Measurements from ENCODE around the gene FCHO1.

DNA sequence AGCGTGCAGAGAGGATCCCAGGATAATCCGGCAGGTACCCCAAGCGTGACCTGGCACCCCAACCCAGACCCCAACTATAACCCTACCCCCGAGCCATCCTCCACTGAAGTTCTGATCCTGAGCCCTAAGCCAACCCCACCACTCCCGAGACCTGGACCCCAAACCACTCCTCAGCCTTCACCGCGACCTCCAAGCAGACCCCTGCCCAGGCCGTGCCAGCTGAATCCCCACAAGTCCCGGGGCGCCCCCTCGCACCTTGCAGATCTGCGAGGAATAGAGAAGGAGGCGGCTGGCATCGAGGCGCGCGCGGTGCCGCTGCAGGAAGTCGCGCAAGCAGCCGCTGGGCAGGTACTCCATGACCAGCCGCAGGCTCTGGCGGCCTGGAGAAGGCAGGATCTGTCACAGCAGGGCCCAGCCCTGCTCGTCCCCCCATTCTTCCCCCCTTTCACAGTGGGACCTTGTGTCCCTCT is 80.2 kb downstream of the FCHO1 start:
- TF ChIP-seq, protein P1, sequence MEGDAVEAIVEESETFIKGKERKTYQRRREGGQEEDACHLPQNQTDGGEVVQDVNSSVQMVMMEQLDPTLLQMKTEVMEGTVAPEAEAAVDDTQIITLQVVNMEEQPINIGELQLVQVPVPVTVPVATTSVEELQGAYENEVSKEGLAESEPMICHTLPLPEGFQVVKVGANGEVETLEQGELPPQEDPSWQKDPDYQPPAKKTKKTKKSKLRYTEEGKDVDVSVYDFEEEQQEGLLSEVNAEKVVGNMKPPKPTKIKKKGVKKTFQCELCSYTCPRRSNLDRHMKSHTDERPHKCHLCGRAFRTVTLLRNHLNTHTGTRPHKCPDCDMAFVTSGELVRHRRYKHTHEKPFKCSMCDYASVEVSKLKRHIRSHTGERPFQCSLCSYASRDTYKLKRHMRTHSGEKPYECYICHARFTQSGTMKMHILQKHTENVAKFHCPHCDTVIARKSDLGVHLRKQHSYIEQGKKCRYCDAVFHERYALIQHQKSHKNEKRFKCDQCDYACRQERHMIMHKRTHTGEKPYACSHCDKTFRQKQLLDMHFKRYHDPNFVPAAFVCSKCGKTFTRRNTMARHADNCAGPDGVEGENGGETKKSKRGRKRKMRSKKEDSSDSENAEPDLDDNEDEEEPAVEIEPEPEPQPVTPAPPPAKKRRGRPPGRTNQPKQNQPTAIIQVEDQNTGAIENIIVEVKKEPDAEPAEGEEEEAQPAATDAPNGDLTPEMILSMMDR (IDR thresholded peaks at IDR 0.05; ENCODE audit: insufficient read depth, low read length), result no peak
- TF ChIP-seq SPI1 (IDR thresholded peaks at IDR 0.05; ENCODE audit: borderline replicate concordance, low read depth), result no peak
- no peak for TF ChIP-seq POLR2AphosphoS5 (IDR thresholded peaks at IDR 0.05; ENCODE audit: low read depth)
- TF ChIP-seq, protein P2, sequence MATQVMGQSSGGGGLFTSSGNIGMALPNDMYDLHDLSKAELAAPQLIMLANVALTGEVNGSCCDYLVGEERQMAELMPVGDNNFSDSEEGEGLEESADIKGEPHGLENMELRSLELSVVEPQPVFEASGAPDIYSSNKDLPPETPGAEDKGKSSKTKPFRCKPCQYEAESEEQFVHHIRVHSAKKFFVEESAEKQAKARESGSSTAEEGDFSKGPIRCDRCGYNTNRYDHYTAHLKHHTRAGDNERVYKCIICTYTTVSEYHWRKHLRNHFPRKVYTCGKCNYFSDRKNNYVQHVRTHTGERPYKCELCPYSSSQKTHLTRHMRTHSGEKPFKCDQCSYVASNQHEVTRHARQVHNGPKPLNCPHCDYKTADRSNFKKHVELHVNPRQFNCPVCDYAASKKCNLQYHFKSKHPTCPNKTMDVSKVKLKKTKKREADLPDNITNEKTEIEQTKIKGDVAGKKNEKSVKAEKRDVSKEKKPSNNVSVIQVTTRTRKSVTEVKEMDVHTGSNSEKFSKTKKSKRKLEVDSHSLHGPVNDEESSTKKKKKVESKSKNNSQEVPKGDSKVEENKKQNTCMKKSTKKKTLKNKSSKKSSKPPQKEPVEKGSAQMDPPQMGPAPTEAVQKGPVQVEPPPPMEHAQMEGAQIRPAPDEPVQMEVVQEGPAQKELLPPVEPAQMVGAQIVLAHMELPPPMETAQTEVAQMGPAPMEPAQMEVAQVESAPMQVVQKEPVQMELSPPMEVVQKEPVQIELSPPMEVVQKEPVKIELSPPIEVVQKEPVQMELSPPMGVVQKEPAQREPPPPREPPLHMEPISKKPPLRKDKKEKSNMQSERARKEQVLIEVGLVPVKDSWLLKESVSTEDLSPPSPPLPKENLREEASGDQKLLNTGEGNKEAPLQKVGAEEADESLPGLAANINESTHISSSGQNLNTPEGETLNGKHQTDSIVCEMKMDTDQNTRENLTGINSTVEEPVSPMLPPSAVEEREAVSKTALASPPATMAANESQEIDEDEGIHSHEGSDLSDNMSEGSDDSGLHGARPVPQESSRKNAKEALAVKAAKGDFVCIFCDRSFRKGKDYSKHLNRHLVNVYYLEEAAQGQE (IDR thresholded peaks at IDR 0.05; ENCODE audit: insufficient replicate concordance, low read depth), result no peak

All from HL-60 (cell line).